ENCODE measurements around the gene PHF21A. TPM values are rescaled to one million over a fixed set of nuclear protein-coding genes. Genes with fewer than 3 reads are reported as not detected.

Gene PHF21A
- total and polyA plus RNA-seq, 7 experiments from 2014 or later: 7.2 to 88.5 (median 54.5) TPM

GRCh38 chr11:45993531-45994001, 127.7 kb downstream of the PHF21A start:
- no peak overlapping the region for H3K4me3 ChIP-seq (ENCODE audit: low read length)
- ATAC-seq: no peak
- Mint-ChIP-seq H3K4me3 (no peak overlapping the region), H3K36me3 (no peaks in the 10 kb centered on the region), H3K27ac (no peak overlapping the region), H3K4me1 (peaks cover 2 to 20% (median 8%) of the 10 kb centered on the region in 7 donors), H3K27me3 (no peaks in the 10 kb centered on the region), H3K9me3 (no peaks in the 10 kb centered on the region)
- CTCF ChIA-PET: interaction anchor here (3.1 kb wide), 1 partner anchor 13 kb away, joined by 12 read pairs; no protein-coding TSS in a partner anchor
- DNase-seq: no peak
- intact Hi-C loops (cut with micrococcal nuclease): no loop called here
- H3K27me3 ChIP-seq (ENCODE audit: control insufficient read depth in 2 of 2, insufficient read depth in 2 of 2, low read length in 2 of 2): no peaks in the 10 kb centered on the region
- H3K27ac ChIP-seq (ENCODE audit: low read depth, low read length): no peak overlapping the region
- no peaks in the 10 kb centered on the region for H3K4me1 ChIP-seq (ENCODE audit: control insufficient read depth in 2 of 2, insufficient read depth in 2 of 2, low read length in 2 of 2)
- H3K36me3 ChIP-seq (ENCODE audit: control insufficient read depth in 2 of 3, insufficient read depth in 3 of 3, low read length in 3 of 3): no peaks in the 10 kb centered on the region
- H3K9me3 ChIP-seq (ENCODE audit: control insufficient read depth in 2 of 3, low read length in 3 of 3): no peaks in the 10 kb centered on the region
- POLR2A ChIA-PET: no interaction called here

GRCh38 chr11:45988921-45989320, 132.3 kb downstream of the PHF21A start:
- DNase-seq: no peak
- H3K4me3 Mint-ChIP-seq: no peak overlapping the region
- H3K36me3 ChIP-seq (ENCODE audit: control insufficient read depth in 2 of 3, insufficient read depth in 3 of 3, low read length in 3 of 3): no peaks in the 10 kb centered on the region
- ChIA-PET POLR2A (no interaction called here), CTCF (interaction anchor here (0.8 to 1.1 kb wide), 2 partner anchors 17 to 24 kb away, joined by 3 read pairs; no protein-coding TSS in a partner anchor)
- H3K4me1 ChIP-seq (ENCODE audit: control insufficient read depth in 2 of 2, insufficient read depth in 2 of 2, low read length in 2 of 2): no peaks in the 10 kb centered on the region
- H3K9me3 ChIP-seq (ENCODE audit: control insufficient read depth in 2 of 3, low read length in 3 of 3): no peaks in the 10 kb centered on the region
- no peak overlapping the region for H3K4me3 ChIP-seq (ENCODE audit: low read length)
- peaks cover 0 to 5% (median 0%) of the 10 kb centered on the region in 5 donors for H3K36me3 Mint-ChIP-seq
- H3K4me1 Mint-ChIP-seq: peaks cover 10 to 53% (median 24%) of the 10 kb centered on the region in 7 donors
- H3K9me3 Mint-ChIP-seq: no peaks in the 10 kb centered on the region
- ATAC-seq: no peak
- intact Hi-C loops (cut with micrococcal nuclease): no loop called here
- H3K27me3 ChIP-seq (ENCODE audit: control insufficient read depth in 2 of 2, insufficient read depth in 2 of 2, low read length in 2 of 2): no peaks in the 10 kb centered on the region
- no peak overlapping the region for H3K27ac Mint-ChIP-seq
- H3K27me3 Mint-ChIP-seq: no peaks in the 10 kb centered on the region
- H3K27ac ChIP-seq (ENCODE audit: low read depth, low read length): no peak overlapping the region

GRCh38 chr11:45985212-45985611, 136.0 kb downstream of the PHF21A start:
- Histone ChIP-seq H3K27ac (ENCODE audit: low read depth, low read length) (no peak overlapping the region), H3K4me3 (ENCODE audit: low read length) (no peak overlapping the region), H3K9me3 (ENCODE audit: control insufficient read depth in 2 of 3, low read length in 3 of 3) (no peaks in the 10 kb centered on the region), H3K4me1 (ENCODE audit: control insufficient read depth in 2 of 2, insufficient read depth in 2 of 2, low read length in 2 of 2) (no peaks in the 10 kb centered on the region), H3K27me3 (ENCODE audit: control insufficient read depth in 2 of 2, insufficient read depth in 2 of 2, low read length in 2 of 2) (no peaks in the 10 kb centered on the region), H3K36me3 (ENCODE audit: control insufficient read depth in 2 of 3, insufficient read depth in 3 of 3, low read length in 3 of 3) (no peaks in the 10 kb centered on the region)
- Mint-ChIP-seq H3K9me3 (no peaks in the 10 kb centered on the region), H3K36me3 (peaks cover 0 to 7% (median 0%) of the 10 kb centered on the region in 5 donors), H3K27me3 (no peaks in the 10 kb centered on the region), H3K27ac (peak overlapping the region in 4 of 9 donors; percentile 15 to 72 (median 34)), H3K4me1 (peaks cover 15 to 53% (median 25%) of the 10 kb centered on the region in 7 donors), H3K4me3 (no peak overlapping the region)
- DNase-seq: no peak
- intact Hi-C loops (cut with micrococcal nuclease): no loop called here
- ATAC-seq: no peak
- POLR2A ChIA-PET: no interaction called here
- CTCF ChIA-PET: no interaction called here

- Mint-ChIP-seq H3K9me3 (no peaks in the 10 kb centered on the region), H3K4me1 (peaks cover 15 to 49% (median 25%) of the 10 kb centered on the region in 7 donors), H3K4me3 (no peak overlapping the region), H3K27me3 (no peaks in the 10 kb centered on the region), H3K36me3 (peaks cover 0 to 14% (median 5%) of the 10 kb centered on the region in 5 donors), H3K27ac (peak overlapping the region in 2 of 9 donors; percentile 11 to 55)
- Histone ChIP-seq H3K4me1 (ENCODE audit: control insufficient read depth in 2 of 2, insufficient read depth in 2 of 2, low read length in 2 of 2) (no peaks in the 10 kb centered on the region), H3K27ac (ENCODE audit: low read depth, low read length) (no peak overlapping the region), H3K27me3 (ENCODE audit: control insufficient read depth in 2 of 2, insufficient read depth in 2 of 2, low read length in 2 of 2) (no peaks in the 10 kb centered on the region), H3K4me3 (ENCODE audit: low read length) (no peak overlapping the region), H3K36me3 (ENCODE audit: control insufficient read depth in 2 of 3, insufficient read depth in 3 of 3, low read length in 3 of 3) (peaks cover 0 to 10% (median 4%) of the 10 kb centered on the region in 3 experiments), H3K9me3 (ENCODE audit: control insufficient read depth in 2 of 3, low read length in 3 of 3) (no peaks in the 10 kb centered on the region)
- POLR2A ChIA-PET: no interaction called here
- CTCF ChIA-PET: interaction anchor here (1.4 kb wide), 1 partner anchor 18 kb away, joined by 3 read pairs; no protein-coding TSS in a partner anchor
- ATAC-seq: no peak
- intact Hi-C loops (cut with micrococcal nuclease): no loop called here
- DNase-seq: no peak
Measured at GRCh38 chr11:45984192-45984591, 137.1 kb downstream of the PHF21A start.

GRCh38 chr11:45983471-45983845, 137.8 kb downstream of the PHF21A start:
- Histone ChIP-seq H3K36me3 (ENCODE audit: control insufficient read depth in 2 of 3, insufficient read depth in 3 of 3, low read length in 3 of 3) (peaks cover 3 to 15% (median 4%) of the 10 kb centered on the region in 3 experiments), H3K4me1 (ENCODE audit: control insufficient read depth in 2 of 2, insufficient read depth in 2 of 2, low read length in 2 of 2) (no peaks in the 10 kb centered on the region), H3K27me3 (ENCODE audit: control insufficient read depth in 2 of 2, insufficient read depth in 2 of 2, low read length in 2 of 2) (no peaks in the 10 kb centered on the region), H3K4me3 (ENCODE audit: low read length) (no peak overlapping the region), H3K27ac (ENCODE audit: low read depth, low read length) (no peak overlapping the region), H3K9me3 (ENCODE audit: control insufficient read depth in 2 of 3, low read length in 3 of 3) (no peaks in the 10 kb centered on the region)
- Mint-ChIP-seq H3K4me1 (peaks cover 15 to 49% (median 25%) of the 10 kb centered on the region in 7 donors), H3K36me3 (peaks cover 2 to 18% (median 5%) of the 10 kb centered on the region in 5 donors), H3K27ac (no peak overlapping the region), H3K9me3 (no peaks in the 10 kb centered on the region), H3K4me3 (no peak overlapping the region), H3K27me3 (no peaks in the 10 kb centered on the region)
- ATAC-seq (no peak), DNase-seq (no peak)
- CTCF ChIA-PET: interaction anchor here (0.9 to 1.4 kb wide), 2 partner anchors 17 to 19 kb away, joined by 3 read pairs; no protein-coding TSS in a partner anchor
- intact Hi-C loops (cut with micrococcal nuclease): no loop called here
- POLR2A ChIA-PET: interaction anchor here (0.6 to 0.7 kb wide), 2 partner anchors 109 to 229 kb away, joined by 3 read pairs; no protein-coding TSS in a partner anchor

- H3K27ac ChIP-seq (ENCODE audit: low read depth, low read length): no peak overlapping the region
- Mint-ChIP-seq H3K4me1 (peaks cover 15 to 44% (median 25%) of the 10 kb centered on the region in 7 donors), H3K36me3 (peaks cover 4 to 21% (median 5%) of the 10 kb centered on the region in 5 donors), H3K27ac (peak overlapping the region in 3 of 9 donors; percentile 5 to 86 (median 41)), H3K4me3 (peak overlapping the region in 1 of 10 donors; percentile 3), H3K9me3 (no peaks in the 10 kb centered on the region), H3K27me3 (no peaks in the 10 kb centered on the region)
- H3K36me3 ChIP-seq (ENCODE audit: control insufficient read depth in 2 of 3, insufficient read depth in 3 of 3, low read length in 3 of 3): peaks cover 4 to 18% (median 6%) of the 10 kb centered on the region in 3 experiments
- ChIA-PET CTCF (interaction anchor here (0.9 to 1.4 kb wide), 2 partner anchors 16 to 18 kb away, joined by 3 read pairs; no protein-coding TSS in a partner anchor), POLR2A (interaction anchor here (0.6 to 0.7 kb wide), 2 partner anchors 108 to 229 kb away, joined by 3 read pairs; no protein-coding TSS in a partner anchor)
- H3K4me3 ChIP-seq (ENCODE audit: low read length): no peak overlapping the region
- H3K9me3 ChIP-seq (ENCODE audit: control insufficient read depth in 2 of 3, low read length in 3 of 3): no peaks in the 10 kb centered on the region
- intact Hi-C loops (cut with micrococcal nuclease): no loop called here
- no peaks in the 10 kb centered on the region for H3K4me1 ChIP-seq (ENCODE audit: control insufficient read depth in 2 of 2, insufficient read depth in 2 of 2, low read length in 2 of 2)
- DNase-seq (no peak), ATAC-seq (no peak)
- no peaks in the 10 kb centered on the region for H3K27me3 ChIP-seq (ENCODE audit: control insufficient read depth in 2 of 2, insufficient read depth in 2 of 2, low read length in 2 of 2)
Measured at GRCh38 chr11:45982656-45983470, 138.4 kb downstream of the PHF21A start.
